ENCODE data around the gene HNRNPAB. TPM values are rescaled to one million over a fixed set of nuclear protein-coding genes. Genes with fewer than 3 reads are reported as not detected.

The HNRNPAB gene
- total and polyA plus RNA-seq, 2 donors (not counting 3 experiments of a cell fraction or from before 2014, with no cell fraction given): 207 to 309 TPM

GRCh38 chr5:178182158-178182876 is 22.0 kb upstream of the HNRNPAB start:
- CTCF ChIA-PET: interaction anchor here (1.2 to 1.5 kb wide), 2 partner anchors 15 to 107 kb away, joined by 4 to 5 read pairs; no protein-coding TSS in a partner anchor
- intact Hi-C loops (cut with micrococcal nuclease) (no loop called here), dilution Hi-C loops (cut with MboI; ENCODE audit: extremely low pct_ligation_motif_present, low sequenced_read_pairs) (no loop called here)
- Histone ChIP-seq H3K9me1 (replicated peaks; ENCODE audit: control insufficient read depth, extremely low read depth, insufficient read depth, low read length) (no peaks in the 10 kb centered on the region), H3K79me2 (ENCODE audit: control insufficient read depth, insufficient read depth, low read length) (no peaks in the 10 kb centered on the region), H3K9me3 (replicated peaks; ENCODE audit: control insufficient read depth, insufficient read depth, low read length) (no peaks in the 10 kb centered on the region), H2AFZ (ENCODE audit: low read depth, low read length) (no peak overlapping the region), H3K4me2 (ENCODE audit: insufficient read depth, low read length) (no peak overlapping the region), H3K4me3 (replicated peaks in 1 of 3; ENCODE audit: insufficient read depth in 1 of 3, low read depth in 1 of 3, low read length in 3 of 3) (no peak overlapping the region), H4K20me1 (replicated peaks; ENCODE audit: control insufficient read depth, extremely low read depth, insufficient read depth, low read length) (no peaks in the 10 kb centered on the region), H3K4me1 (ENCODE audit: control insufficient read depth, extremely low read depth, insufficient read depth, low read length) (no peaks in the 10 kb centered on the region), H3K27ac (ENCODE audit: insufficient read depth, low read depth, low read length) (no peak overlapping the region), H3K36me3 (ENCODE audit: control insufficient read depth in 2 of 2, extremely low read depth in 1 of 2, insufficient read depth in 2 of 2, low read length in 2 of 2) (no peaks in the 10 kb centered on the region), H3K9ac (replicated peaks; ENCODE audit: extremely low read depth, insufficient read depth, low read length) (no peak overlapping the region), H3K27me3 (ENCODE audit: control insufficient read depth in 2 of 2, insufficient read depth in 2 of 2, low read length in 2 of 2) (no peaks in the 10 kb centered on the region)
- POLR2A ChIA-PET: no interaction called here
- FAIRE-seq: no peak
- TF ChIP-seq EZH2 (IDR thresholded peaks at IDR 0.05; ENCODE audit: borderline replicate concordance, low read depth, low read length, severe bottlenecking): no peak
- BruUV-seq (replicated peaks): no TSS peak
- DNase-seq (ENCODE audit: low read depth, low spot score): no peak

DNA sequence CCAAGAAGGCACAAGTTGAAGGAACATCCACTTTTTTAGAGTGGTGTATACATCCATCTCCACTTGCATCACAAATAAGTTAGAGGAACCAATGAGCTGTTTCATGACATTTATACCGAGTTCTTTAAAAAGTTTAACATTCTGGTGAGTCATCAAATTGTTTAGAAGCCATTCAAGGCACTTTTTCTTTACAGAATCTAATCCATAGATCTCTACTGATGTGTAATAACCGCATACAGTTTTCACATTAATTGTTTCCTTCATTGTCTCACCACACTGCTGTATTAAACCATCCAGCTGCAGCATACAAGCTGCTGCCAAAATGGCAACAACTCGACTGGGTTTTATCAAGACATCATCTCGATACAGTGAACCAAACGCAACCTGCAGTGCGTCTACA is 17.9 kb upstream of the HNRNPAB start:
- dilution Hi-C loops (cut with MboI; ENCODE audit: extremely low pct_ligation_motif_present, low sequenced_read_pairs): no loop called here

More for the DNA sequence above, 17.9 kb upstream of the HNRNPAB start:
- Histone ChIP-seq H2AFZ (ENCODE audit: low read depth, low read length) (no peak overlapping the region), H3K36me3 (ENCODE audit: control insufficient read depth in 2 of 2, extremely low read depth in 1 of 2, insufficient read depth in 2 of 2, low read length in 2 of 2) (no peaks in the 10 kb centered on the region), H3K9me3 (replicated peaks; ENCODE audit: control insufficient read depth, insufficient read depth, low read length) (no peaks in the 10 kb centered on the region), H3K4me3 (replicated peaks in 1 of 3; ENCODE audit: insufficient read depth in 1 of 3, low read depth in 1 of 3, low read length in 3 of 3) (no peak overlapping the region), H3K27me3 (ENCODE audit: control insufficient read depth in 2 of 2, insufficient read depth in 2 of 2, low read length in 2 of 2) (no peaks in the 10 kb centered on the region), H3K4me2 (ENCODE audit: insufficient read depth, low read length) (no peak overlapping the region), H4K20me1 (replicated peaks; ENCODE audit: control insufficient read depth, extremely low read depth, insufficient read depth, low read length) (no peaks in the 10 kb centered on the region), H3K4me1 (ENCODE audit: control insufficient read depth, extremely low read depth, insufficient read depth, low read length) (no peaks in the 10 kb centered on the region), H3K9me1 (replicated peaks; ENCODE audit: control insufficient read depth, extremely low read depth, insufficient read depth, low read length) (no peaks in the 10 kb centered on the region), H3K9ac (replicated peaks; ENCODE audit: extremely low read depth, insufficient read depth, low read length) (no peak overlapping the region), H3K79me2 (ENCODE audit: control insufficient read depth, insufficient read depth, low read length) (no peaks in the 10 kb centered on the region), H3K27ac (ENCODE audit: insufficient read depth, low read depth, low read length) (no peak overlapping the region)
- CTCF ChIA-PET: interaction anchor here (1.7 kb wide), 1 partner anchor 111 kb away, joined by 5 read pairs; no protein-coding TSS in a partner anchor
- no TSS peak for BruUV-seq (replicated peaks)
- no peak for TF ChIP-seq FOS (IDR thresholded peaks at IDR 0.05; ENCODE audit: borderline replicate concordance, insufficient read depth, low read length)
- no peak for TF ChIP-seq MYC (IDR thresholded peaks at IDR 0.05; ENCODE audit: low read depth, low read length)
- no peak for TF ChIP-seq JUN (IDR thresholded peaks at IDR 0.05; ENCODE audit: borderline replicate concordance, insufficient read depth, insufficient read length, low read depth)
- intact Hi-C loops (cut with micrococcal nuclease): no loop called here
- DNase-seq (ENCODE audit: low read depth, low spot score): no peak
- POLR2A ChIA-PET: no interaction called here
- FAIRE-seq: peak; percentile 33
